ENCODE data around the gene SLC7A14.

Gene SLC7A14

GRCh38 chr3:170536712-170537111 lies 49.2 kb downstream of the SLC7A14 start:
- H3K27ac ChIP-seq (ENCODE audit: low read length) = no peak overlapping the region
- no peaks in the 10 kb centered on the region for H3K9me3 ChIP-seq (ENCODE audit: control insufficient read depth in 2 of 2, low read length in 2 of 2)
- H3K27me3 ChIP-seq (ENCODE audit: control insufficient read depth in 1 of 2, insufficient read depth in 2 of 2, low read length in 2 of 2) = no peaks in the 10 kb centered on the region
- H3K4me1 ChIP-seq (ENCODE audit: control insufficient read depth, insufficient read depth, low read length) = no peaks in the 10 kb centered on the region
- H3K4me3 ChIP-seq (ENCODE audit: low read length in 2 of 2) = no peak overlapping the region
- no peaks in the 10 kb centered on the region for H3K36me3 ChIP-seq (ENCODE audit: control insufficient read depth in 2 of 2, insufficient read depth in 2 of 2, low read length in 2 of 2)
- no peak overlapping the region for H3K9ac ChIP-seq (ENCODE audit: low read length in 2 of 2)

- H3K27me3 ChIP-seq (ENCODE audit: control insufficient read depth in 1 of 2, insufficient read depth in 2 of 2, low read length in 2 of 2) = no peaks in the 10 kb centered on the region
- no peak overlapping the region for H3K9ac ChIP-seq (ENCODE audit: low read length in 2 of 2)
- H3K4me3 ChIP-seq (ENCODE audit: low read length in 2 of 2) = no peak overlapping the region
- no peak overlapping the region for H3K27ac ChIP-seq (ENCODE audit: low read length)
- H3K36me3 ChIP-seq (ENCODE audit: control insufficient read depth in 2 of 2, insufficient read depth in 2 of 2, low read length in 2 of 2) = no peaks in the 10 kb centered on the region
- H3K9me3 ChIP-seq (ENCODE audit: control insufficient read depth in 2 of 2, low read length in 2 of 2) = no peaks in the 10 kb centered on the region
- no peaks in the 10 kb centered on the region for H3K4me1 ChIP-seq (ENCODE audit: control insufficient read depth, insufficient read depth, low read length)
These were observed 51.6 kb downstream of the SLC7A14 start for GRCh38 chr3:170534227-170534626.

DNA sequence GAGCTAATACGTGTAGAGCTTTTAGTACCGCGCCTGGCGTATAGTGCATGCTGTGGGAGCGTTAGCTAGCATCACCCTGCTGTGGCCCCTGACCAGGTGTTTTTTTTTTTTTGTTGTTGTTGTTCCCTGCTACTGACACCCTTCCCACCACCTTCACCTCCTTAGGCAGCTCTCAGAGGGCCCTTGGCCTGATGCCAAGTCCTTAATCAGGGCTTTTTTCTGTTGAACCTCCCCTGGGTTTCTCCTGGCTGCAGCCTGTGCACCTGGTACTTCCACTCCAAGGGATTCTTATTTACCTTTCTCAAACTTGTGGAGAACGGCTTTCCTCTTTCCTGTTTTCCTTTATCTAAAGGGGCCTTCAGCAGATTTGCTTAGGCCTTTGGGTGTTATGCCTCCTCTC lies 53.3 kb downstream of the SLC7A14 start:
- Histone ChIP-seq H3K9ac (ENCODE audit: low read length in 2 of 2) (no peak overlapping the region), H3K4me1 (ENCODE audit: control insufficient read depth, insufficient read depth, low read length) (no peaks in the 10 kb centered on the region), H3K9me3 (ENCODE audit: control insufficient read depth in 2 of 2, low read length in 2 of 2) (no peaks in the 10 kb centered on the region), H3K27ac (ENCODE audit: low read length) (no peak overlapping the region), H3K36me3 (ENCODE audit: control insufficient read depth in 2 of 2, insufficient read depth in 2 of 2, low read length in 2 of 2) (no peaks in the 10 kb centered on the region), H3K4me3 (ENCODE audit: low read length in 2 of 2) (no peak overlapping the region), H3K27me3 (ENCODE audit: control insufficient read depth in 1 of 2, insufficient read depth in 2 of 2, low read length in 2 of 2) (no peaks in the 10 kb centered on the region)

GRCh38 chr3:170531657-170532335 lies 54.1 kb downstream of the SLC7A14 start:
- H3K9ac ChIP-seq (ENCODE audit: low read length in 2 of 2) = no peak overlapping the region
- H3K9me3 ChIP-seq (ENCODE audit: control insufficient read depth in 2 of 2, low read length in 2 of 2) = no peaks in the 10 kb centered on the region
- no peak overlapping the region for H3K4me3 ChIP-seq (ENCODE audit: low read length in 2 of 2)
- no peak overlapping the region for H3K27ac ChIP-seq (ENCODE audit: low read length)
- H3K4me1 ChIP-seq (ENCODE audit: control insufficient read depth, insufficient read depth, low read length) = no peaks in the 10 kb centered on the region
- H3K27me3 ChIP-seq (ENCODE audit: control insufficient read depth in 1 of 2, insufficient read depth in 2 of 2, low read length in 2 of 2) = no peaks in the 10 kb centered on the region
- H3K36me3 ChIP-seq (ENCODE audit: control insufficient read depth in 2 of 2, insufficient read depth in 2 of 2, low read length in 2 of 2) = no peaks in the 10 kb centered on the region

GRCh38 chr3:170531054-170531453 lies 54.8 kb downstream of the SLC7A14 start:
- no peaks in the 10 kb centered on the region for H3K27me3 ChIP-seq (ENCODE audit: control insufficient read depth in 1 of 2, insufficient read depth in 2 of 2, low read length in 2 of 2)
- H3K27ac ChIP-seq (ENCODE audit: low read length) = no peak overlapping the region
- H3K9me3 ChIP-seq (ENCODE audit: control insufficient read depth in 2 of 2, low read length in 2 of 2) = no peaks in the 10 kb centered on the region
- no peak overlapping the region for H3K4me3 ChIP-seq (ENCODE audit: low read length in 2 of 2)
- no peak overlapping the region for H3K9ac ChIP-seq (ENCODE audit: low read length in 2 of 2)
- H3K4me1 ChIP-seq (ENCODE audit: control insufficient read depth, insufficient read depth, low read length) = no peaks in the 10 kb centered on the region
- H3K36me3 ChIP-seq (ENCODE audit: control insufficient read depth in 2 of 2, insufficient read depth in 2 of 2, low read length in 2 of 2) = no peaks in the 10 kb centered on the region

GRCh38 chr3:170529912-170530311 lies 56.0 kb downstream of the SLC7A14 start:
- Histone ChIP-seq H3K9me3 (ENCODE audit: control insufficient read depth in 2 of 2, low read length in 2 of 2) (no peaks in the 10 kb centered on the region), H3K9ac (ENCODE audit: low read length in 2 of 2) (no peak overlapping the region), H3K36me3 (ENCODE audit: control insufficient read depth in 2 of 2, insufficient read depth in 2 of 2, low read length in 2 of 2) (no peaks in the 10 kb centered on the region), H3K27me3 (ENCODE audit: control insufficient read depth in 1 of 2, insufficient read depth in 2 of 2, low read length in 2 of 2) (no peaks in the 10 kb centered on the region), H3K27ac (ENCODE audit: low read length) (no peak overlapping the region), H3K4me1 (ENCODE audit: control insufficient read depth, insufficient read depth, low read length) (no peaks in the 10 kb centered on the region), H3K4me3 (ENCODE audit: low read length in 2 of 2) (no peak overlapping the region)

- Histone ChIP-seq H3K36me3 (ENCODE audit: control insufficient read depth in 2 of 2, insufficient read depth in 2 of 2, low read length in 2 of 2) (no peaks in the 10 kb centered on the region), H3K27ac (ENCODE audit: low read length) (no peak overlapping the region), H3K4me1 (ENCODE audit: control insufficient read depth, insufficient read depth, low read length) (no peaks in the 10 kb centered on the region), H3K9ac (ENCODE audit: low read length in 2 of 2) (no peak overlapping the region), H3K4me3 (ENCODE audit: low read length in 2 of 2) (no peak overlapping the region), H3K9me3 (ENCODE audit: control insufficient read depth in 2 of 2, low read length in 2 of 2) (no peaks in the 10 kb centered on the region), H3K27me3 (ENCODE audit: control insufficient read depth in 1 of 2, insufficient read depth in 2 of 2, low read length in 2 of 2) (no peaks in the 10 kb centered on the region)
These were observed 56.5 kb downstream of the SLC7A14 start for GRCh38 chr3:170529346-170529745.

DNA sequence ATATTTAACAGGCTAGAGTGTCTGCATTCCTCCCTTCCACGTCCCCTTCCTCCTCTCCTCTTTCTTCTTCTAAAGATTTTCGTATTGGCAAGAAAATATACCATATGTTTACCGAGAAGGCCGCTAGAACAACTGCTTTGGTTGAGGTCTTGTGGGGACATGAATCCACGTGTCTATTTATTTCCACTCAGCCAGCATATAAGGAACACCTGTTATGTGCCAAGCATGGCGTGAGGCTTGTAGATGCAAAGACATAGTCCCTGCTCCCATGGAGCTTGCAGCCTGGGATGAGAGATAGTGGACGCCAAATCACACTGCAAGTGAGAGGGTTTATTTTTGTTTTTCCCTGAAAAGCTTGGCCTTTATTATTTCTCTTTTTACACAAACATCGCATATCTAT lies 57.1 kb downstream of the SLC7A14 start:
- no peak overlapping the region for H3K9ac ChIP-seq (ENCODE audit: low read length in 2 of 2)
- no peaks in the 10 kb centered on the region for H3K36me3 ChIP-seq (ENCODE audit: control insufficient read depth in 2 of 2, insufficient read depth in 2 of 2, low read length in 2 of 2)
- no peak overlapping the region for H3K4me3 ChIP-seq (ENCODE audit: low read length in 2 of 2)
- H3K27me3 ChIP-seq (ENCODE audit: control insufficient read depth in 1 of 2, insufficient read depth in 2 of 2, low read length in 2 of 2) = no peaks in the 10 kb centered on the region
- H3K9me3 ChIP-seq (ENCODE audit: control insufficient read depth in 2 of 2, low read length in 2 of 2) = no peaks in the 10 kb centered on the region
- no peak overlapping the region for H3K27ac ChIP-seq (ENCODE audit: low read length)
- no peaks in the 10 kb centered on the region for H3K4me1 ChIP-seq (ENCODE audit: control insufficient read depth, insufficient read depth, low read length)

GRCh38 chr3:170524073-170524472 lies 61.8 kb downstream of the SLC7A14 start:
- Histone ChIP-seq H3K4me3 (ENCODE audit: low read length in 2 of 2) (no peak overlapping the region), H3K36me3 (ENCODE audit: control insufficient read depth in 2 of 2, insufficient read depth in 2 of 2, low read length in 2 of 2) (no peaks in the 10 kb centered on the region), H3K27me3 (ENCODE audit: control insufficient read depth in 1 of 2, insufficient read depth in 2 of 2, low read length in 2 of 2) (no peaks in the 10 kb centered on the region), H3K4me1 (ENCODE audit: control insufficient read depth, insufficient read depth, low read length) (no peaks in the 10 kb centered on the region), H3K9ac (ENCODE audit: low read length in 2 of 2) (no peak overlapping the region), H3K27ac (ENCODE audit: low read length) (no peak overlapping the region), H3K9me3 (ENCODE audit: control insufficient read depth in 2 of 2, low read length in 2 of 2) (no peaks in the 10 kb centered on the region)

GRCh38 chr3:170523248-170523647 lies 62.6 kb downstream of the SLC7A14 start:
- Histone ChIP-seq H3K9ac (ENCODE audit: low read length in 2 of 2) (no peak overlapping the region), H3K4me3 (ENCODE audit: low read length in 2 of 2) (no peak overlapping the region), H3K27ac (ENCODE audit: low read length) (no peak overlapping the region), H3K9me3 (ENCODE audit: control insufficient read depth in 2 of 2, low read length in 2 of 2) (no peaks in the 10 kb centered on the region), H3K4me1 (ENCODE audit: control insufficient read depth, insufficient read depth, low read length) (no peaks in the 10 kb centered on the region), H3K27me3 (ENCODE audit: control insufficient read depth in 1 of 2, insufficient read depth in 2 of 2, low read length in 2 of 2) (no peaks in the 10 kb centered on the region), H3K36me3 (ENCODE audit: control insufficient read depth in 2 of 2, insufficient read depth in 2 of 2, low read length in 2 of 2) (no peaks in the 10 kb centered on the region)

DNA sequence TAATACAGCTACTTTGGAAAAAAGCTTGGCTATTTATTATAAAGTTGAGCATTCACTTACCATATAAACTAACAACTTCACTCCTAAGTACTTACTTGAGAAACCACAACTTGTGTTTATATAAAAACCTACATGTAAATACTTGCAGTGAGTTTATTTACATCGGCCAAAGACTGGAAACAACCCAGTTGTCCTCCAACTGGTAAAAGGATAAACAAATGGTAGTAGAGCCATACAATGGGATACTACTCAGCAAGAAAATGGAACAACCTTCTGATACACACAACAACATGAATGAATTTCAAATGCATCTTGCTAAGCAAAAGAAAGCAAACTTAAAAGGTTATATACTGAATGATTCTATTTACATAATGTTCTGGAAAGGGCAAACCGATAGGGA lies 63.7 kb downstream of the SLC7A14 start:
- H3K27ac ChIP-seq (ENCODE audit: low read length) = no peak overlapping the region
- H3K36me3 ChIP-seq (ENCODE audit: control insufficient read depth in 2 of 2, insufficient read depth in 2 of 2, low read length in 2 of 2) = no peaks in the 10 kb centered on the region
- H3K9me3 ChIP-seq (ENCODE audit: control insufficient read depth in 2 of 2, low read length in 2 of 2) = no peaks in the 10 kb centered on the region
- no peaks in the 10 kb centered on the region for H3K27me3 ChIP-seq (ENCODE audit: control insufficient read depth in 1 of 2, insufficient read depth in 2 of 2, low read length in 2 of 2)
- H3K4me3 ChIP-seq (ENCODE audit: low read length in 2 of 2) = no peak overlapping the region
- H3K9ac ChIP-seq (ENCODE audit: low read length in 2 of 2) = no peak overlapping the region
- H3K4me1 ChIP-seq (ENCODE audit: control insufficient read depth, insufficient read depth, low read length) = no peaks in the 10 kb centered on the region
